Measurements from ENCODE around the gene CYTL1. TPM values are rescaled to one million over a fixed set of nuclear protein-coding genes. Genes with fewer than 3 reads are reported as not detected.
"Not testable (repeated sequence)": the region's sequence is repeated elsewhere in the genome, so short reads cannot be mapped to it uniquely, and the experiment has no call there.

Gene CYTL1
- total and polyA plus RNA-seq, 11 donors = 0.78 to 2.5 (median 0.93) TPM; not detected in 8

- Histone ChIP-seq H3K27ac (no peak overlapping the region), H3K27me3 (peaks cover 0 to 62% (median 7%) of the 10 kb centered on the region in 9 donors), H3K4me1 (no peaks in the 10 kb centered on the region), H3K4me3 (no peak overlapping the region), H3K36me3 (no peaks in the 10 kb centered on the region), H3K9me3 (no peaks in the 10 kb centered on the region)
- intact Hi-C loops (cut with DNase I) = no loop called here
- ATAC-seq (no peak), DNase-seq (no peak)
- WGBS, 4 donors = 83 to 95% (median 94%) methylated on average over 5 of the region's 5 CpGs
- no peak for TF ChIP-seq POLR2A (IDR thresholded peaks at IDR 0.05)
- no peak for TF ChIP-seq CTCF (IDR thresholded peaks at IDR 0.05)
These were observed 6.9 kb downstream of the CYTL1 start for GRCh38 chr4:5012244-5012898.

DNA sequence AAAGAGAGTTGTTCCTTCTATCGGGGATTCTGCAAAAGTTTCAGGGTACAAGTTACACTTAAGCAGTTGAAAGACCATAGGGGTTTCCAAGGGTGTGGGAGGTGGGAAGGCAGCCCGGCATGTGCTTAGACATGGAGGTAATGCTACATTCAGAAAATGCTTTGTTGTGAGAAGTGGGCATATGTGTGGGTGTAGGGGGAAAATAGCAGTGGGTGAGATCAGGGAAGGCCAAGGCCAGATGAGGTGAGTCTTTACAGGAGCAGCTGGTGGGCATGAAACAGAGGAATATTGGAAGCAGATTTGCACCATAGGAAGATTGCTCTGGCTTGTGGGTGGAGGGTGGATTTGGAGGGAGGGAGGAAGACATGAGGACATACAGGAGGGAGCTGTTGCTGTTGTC, 8.3 kb downstream of the CYTL1 start:
- DNase-seq = no peak
- Histone ChIP-seq H3K4me1 (no peaks in the 10 kb centered on the region), H3K27me3 (peaks cover 0 to 48% (median 3%) of the 10 kb centered on the region in 9 donors), H3K9me3 (no peaks in the 10 kb centered on the region), H3K36me3 (no peaks in the 10 kb centered on the region), H3K4me3 (no peak overlapping the region), H3K27ac (no peak overlapping the region)
- WGBS, 4 donors = 89 to 94% (median 93%) methylated on average over 2 of the region's 2 CpGs
- intact Hi-C loops (cut with DNase I) = no loop called here
- no peak for TF ChIP-seq CTCF (IDR thresholded peaks at IDR 0.05)
- TF ChIP-seq POLR2A (IDR thresholded peaks at IDR 0.05) = no peak
- no peak for ATAC-seq

DNA sequence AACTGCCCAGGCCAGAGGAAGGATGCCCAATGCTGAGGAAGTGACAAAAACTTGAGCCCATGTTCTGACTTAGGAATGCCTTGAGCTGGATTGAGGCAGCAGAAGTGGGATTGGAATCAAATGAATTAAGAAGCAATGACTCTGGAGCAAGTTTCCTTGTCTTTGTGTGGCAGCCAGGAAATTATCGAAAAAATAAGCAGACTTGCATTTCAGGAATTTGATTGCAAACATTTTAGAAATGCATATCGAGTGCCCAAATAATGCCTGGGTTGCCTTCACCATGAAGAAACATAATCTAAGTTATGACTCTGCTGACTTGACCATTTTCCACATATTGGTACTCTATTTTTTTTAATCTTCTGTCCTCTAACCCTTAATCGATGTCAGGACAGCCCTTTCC, 9.5 kb downstream of the CYTL1 start:
- no peak overlapping the region for H3K4me3 ChIP-seq
- WGBS, 4 donors = 87 to 92% (median 88%) methylated on average over 3 of the region's 3 CpGs
- ATAC-seq (no peak), DNase-seq (no peak)
- H3K27me3 ChIP-seq = peaks cover 0 to 54% (median 6%) of the 10 kb centered on the region in 9 donors
- H3K9me3 ChIP-seq = no peaks in the 10 kb centered on the region
- no peaks in the 10 kb centered on the region for H3K36me3 ChIP-seq
- intact Hi-C loops (cut with DNase I) = no loop called here
- TF ChIP-seq POLR2A (IDR thresholded peaks at IDR 0.05) (no peak), CTCF (IDR thresholded peaks at IDR 0.05) (no peak)
- H3K27ac ChIP-seq = no peak overlapping the region
- H3K4me1 ChIP-seq = no peaks in the 10 kb centered on the region

- H3K9me3 ChIP-seq; H3K4me3 ChIP-seq; H3K4me1 ChIP-seq; DNase-seq; ATAC-seq; intact Hi-C loops (cut with DNase I); H3K27ac ChIP-seq; H3K36me3 ChIP-seq: not testable (repeated sequence)
- H3K27me3 ChIP-seq = peaks cover 0 to 74% (median 21%) of the 10 kb centered on the region in 9 donors
- WGBS, 4 donors = 78 to 81% (median 79%) methylated on average over 11 of the region's 11 CpGs
These were observed 12.3 kb downstream of the CYTL1 start for GRCh38 chr4:5006932-5007331.

DNA sequence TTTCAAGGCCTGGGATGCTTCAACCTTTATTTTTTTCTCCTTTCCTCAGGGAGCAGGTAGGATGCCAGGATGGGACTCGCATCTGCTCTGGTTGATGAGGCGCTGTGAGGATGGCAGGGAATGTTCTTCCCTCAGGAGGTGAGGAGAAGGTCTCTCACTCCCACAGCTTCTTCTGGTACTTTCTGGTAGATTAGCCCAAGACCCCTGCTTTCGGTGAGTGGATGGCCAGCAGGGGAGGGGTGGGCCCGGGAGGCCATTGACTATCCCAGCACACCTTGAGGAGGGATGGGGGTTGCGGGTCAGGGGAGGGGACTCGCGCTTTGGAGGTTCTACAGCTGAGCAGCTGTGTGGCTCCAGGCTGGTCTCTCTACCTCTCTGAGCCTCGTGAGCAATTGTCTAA, 14.8 kb downstream of the CYTL1 start:
- Histone ChIP-seq H3K4me3 (no peak overlapping the region), H3K4me1 (no peaks in the 10 kb centered on the region), H3K9me3 (no peaks in the 10 kb centered on the region), H3K36me3 (no peaks in the 10 kb centered on the region), H3K27ac (no peak overlapping the region), H3K27me3 (peaks cover 0 to 59% (median 21%) of the 10 kb centered on the region in 9 donors)
- 67 to 82% (median 79%) methylated on average over 8 of the region's 8 CpGs for WGBS, 4 donors
- TF ChIP-seq POLR2A (IDR thresholded peaks at IDR 0.05) = no peak
- no peak for TF ChIP-seq CTCF (IDR thresholded peaks at IDR 0.05)
- ATAC-seq = no peak
- intact Hi-C loops (cut with DNase I) = no loop called here
- no peak for DNase-seq

Measured in heart left ventricle (tissue), 16 donors.